Measurements from ENCODE around the gene ZBTB7C. TPM values are rescaled to one million over a fixed set of nuclear protein-coding genes. Genes with fewer than 3 reads are reported as not detected.

Gene ZBTB7C
- polyA plus RNA-seq, 1 donor (not counting 4 experiments of a cell fraction or from before 2014, with no cell fraction given), result 0.58 TPM

DNA sequence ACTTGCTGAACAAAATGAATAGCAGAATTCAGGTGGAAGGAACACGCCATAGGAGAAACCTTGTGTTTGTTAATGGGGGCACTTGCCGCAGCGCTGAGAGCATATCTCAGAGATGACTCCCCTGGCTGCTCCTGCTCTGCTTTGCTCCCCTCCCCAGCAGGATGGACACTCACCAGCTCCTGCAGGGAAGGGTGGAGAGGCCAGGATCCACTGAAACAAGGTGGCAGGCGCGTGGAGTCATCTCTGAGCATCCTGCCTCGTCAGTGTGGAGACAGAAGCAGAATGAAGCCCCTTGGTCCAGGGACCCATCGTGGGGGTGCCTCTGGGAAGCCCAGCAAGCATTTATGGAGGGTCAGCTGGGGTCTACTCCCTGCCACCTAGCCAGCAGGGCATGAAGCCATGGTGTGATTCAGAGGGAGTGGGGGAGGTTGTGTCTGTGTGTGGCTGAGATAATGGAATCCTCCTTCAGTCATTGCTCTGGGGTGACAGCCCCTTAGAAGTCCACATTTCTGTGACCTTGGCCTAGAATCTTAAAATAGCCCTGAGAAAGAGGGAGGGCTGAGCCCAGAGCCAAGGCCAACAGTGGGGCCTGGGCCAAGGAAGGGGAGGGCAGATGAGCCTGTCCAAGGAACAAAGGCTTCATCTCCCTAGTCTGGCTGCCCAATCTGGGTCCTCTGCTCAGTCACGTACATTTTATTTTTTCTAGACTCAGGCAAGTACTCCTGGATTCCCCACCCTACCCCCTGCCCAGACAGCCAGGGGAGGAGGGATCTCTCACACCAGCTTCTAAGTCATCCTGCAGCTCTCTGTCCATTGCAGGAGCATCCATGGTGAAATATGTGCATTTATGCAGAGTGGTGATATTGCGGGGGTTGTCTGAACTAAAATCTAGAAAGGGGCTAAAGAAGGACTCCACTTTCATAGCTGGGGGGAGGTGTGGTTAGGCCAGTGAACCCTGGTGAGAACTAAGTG is 215.4 kb downstream of the ZBTB7C start:
- Histone ChIP-seq H3K4me2 (ENCODE audit: control insufficient read depth, extremely low read depth, insufficient read depth, low read depth, low read length) (no peak overlapping the region), H3K9me3 (ENCODE audit: control insufficient read depth, low read depth, low read length) (no peaks in the 10 kb centered on the region), H3K79me2 (ENCODE audit: control insufficient read depth, insufficient read depth, low read length) (no peaks in the 10 kb centered on the region), H3K9ac (ENCODE audit: control insufficient read depth, extremely low read depth, insufficient read depth, low read length) (no peak overlapping the region), H3K9me1 (ENCODE audit: control insufficient read depth, extremely low read depth, insufficient read depth, low read length) (no peaks in the 10 kb centered on the region), H3K4me3 (ENCODE audit: control insufficient read depth in 2 of 3, extremely low read depth in 1 of 3, insufficient read depth in 2 of 3, low read depth in 1 of 3, low read length in 3 of 3) (no peak overlapping the region), H4K20me1 (ENCODE audit: control insufficient read depth, extremely low read depth, insufficient read depth, low read length) (no peaks in the 10 kb centered on the region), H3K27me3 (ENCODE audit: control insufficient read depth, extremely low read depth, insufficient read depth, low read length) (peaks cover 8% of the 10 kb centered on the region), H3K4me1 (ENCODE audit: control insufficient read depth, extremely low read depth, insufficient read depth, low read length) (peaks cover 10% of the 10 kb centered on the region), H3K27ac (ENCODE audit: control insufficient read depth, insufficient read depth, low read length) (no peak overlapping the region), H3K36me3 (ENCODE audit: control insufficient read depth in 2 of 2, extremely low read depth in 1 of 2, insufficient read depth in 2 of 2, low read length in 2 of 2) (no peaks in the 10 kb centered on the region), H2AFZ (ENCODE audit: control insufficient read depth, low read length) (no peak overlapping the region)
- DNase-seq (ENCODE audit: low read depth, low spot score), result no peak
- TF ChIP-seq, protein P1, sequence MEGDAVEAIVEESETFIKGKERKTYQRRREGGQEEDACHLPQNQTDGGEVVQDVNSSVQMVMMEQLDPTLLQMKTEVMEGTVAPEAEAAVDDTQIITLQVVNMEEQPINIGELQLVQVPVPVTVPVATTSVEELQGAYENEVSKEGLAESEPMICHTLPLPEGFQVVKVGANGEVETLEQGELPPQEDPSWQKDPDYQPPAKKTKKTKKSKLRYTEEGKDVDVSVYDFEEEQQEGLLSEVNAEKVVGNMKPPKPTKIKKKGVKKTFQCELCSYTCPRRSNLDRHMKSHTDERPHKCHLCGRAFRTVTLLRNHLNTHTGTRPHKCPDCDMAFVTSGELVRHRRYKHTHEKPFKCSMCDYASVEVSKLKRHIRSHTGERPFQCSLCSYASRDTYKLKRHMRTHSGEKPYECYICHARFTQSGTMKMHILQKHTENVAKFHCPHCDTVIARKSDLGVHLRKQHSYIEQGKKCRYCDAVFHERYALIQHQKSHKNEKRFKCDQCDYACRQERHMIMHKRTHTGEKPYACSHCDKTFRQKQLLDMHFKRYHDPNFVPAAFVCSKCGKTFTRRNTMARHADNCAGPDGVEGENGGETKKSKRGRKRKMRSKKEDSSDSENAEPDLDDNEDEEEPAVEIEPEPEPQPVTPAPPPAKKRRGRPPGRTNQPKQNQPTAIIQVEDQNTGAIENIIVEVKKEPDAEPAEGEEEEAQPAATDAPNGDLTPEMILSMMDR (optimal IDR thresholded peaks at IDR 0.05 in 1 of 3, IDR thresholded peaks at IDR 0.05 in 1 of 3, conservative IDR thresholded peaks at IDR 0.05 in 1 of 3; ENCODE audit: extremely low read depth in 1 of 3, insufficient read depth in 2 of 3, low read length in 3 of 3), result no peak
- no peak for TF ChIP-seq EZH2 (IDR thresholded peaks at IDR 0.05; ENCODE audit: low read length)
- FAIRE-seq, result no peak
- dilution Hi-C loops (cut with MboI; ENCODE audit: extremely low pct_ligation_motif_present, low sequenced_read_pairs), result no loop called here

DNA sequence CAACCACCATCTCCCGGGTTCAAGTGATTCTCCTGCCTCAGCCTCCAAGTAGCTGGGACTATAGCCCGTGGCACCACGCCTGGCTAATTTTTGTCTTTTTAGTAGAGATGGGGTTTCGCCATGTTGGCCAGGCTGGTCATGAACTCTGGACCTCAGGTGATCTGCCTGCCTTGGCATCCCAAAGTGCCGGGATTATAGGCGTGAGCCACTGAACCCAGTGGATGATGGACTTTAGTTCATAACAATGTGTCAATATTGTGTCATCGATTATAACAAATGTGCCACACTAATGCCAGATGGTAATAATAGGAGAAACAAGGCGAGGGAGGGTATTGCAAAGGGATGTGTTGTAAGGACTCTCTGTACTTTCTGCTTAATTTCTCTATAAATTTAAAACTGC is 216.6 kb downstream of the ZBTB7C start:
- no peak for TF ChIP-seq EZH2 (IDR thresholded peaks at IDR 0.05; ENCODE audit: low read length)
- TF ChIP-seq, protein P1 (optimal IDR thresholded peaks at IDR 0.05 in 1 of 3, IDR thresholded peaks at IDR 0.05 in 1 of 3, conservative IDR thresholded peaks at IDR 0.05 in 1 of 3; ENCODE audit: extremely low read depth in 1 of 3, insufficient read depth in 2 of 3, low read length in 3 of 3), result no peak
- Histone ChIP-seq H3K4me1 (ENCODE audit: control insufficient read depth, extremely low read depth, insufficient read depth, low read length) (peaks cover 2% of the 10 kb centered on the region), H4K20me1 (ENCODE audit: control insufficient read depth, extremely low read depth, insufficient read depth, low read length) (no peaks in the 10 kb centered on the region), H3K4me2 (ENCODE audit: control insufficient read depth, extremely low read depth, insufficient read depth, low read depth, low read length) (no peak overlapping the region), H2AFZ (ENCODE audit: control insufficient read depth, low read length) (no peak overlapping the region), H3K27ac (ENCODE audit: control insufficient read depth, insufficient read depth, low read length) (no peak overlapping the region), H3K9ac (ENCODE audit: control insufficient read depth, extremely low read depth, insufficient read depth, low read length) (no peak overlapping the region), H3K27me3 (ENCODE audit: control insufficient read depth, extremely low read depth, insufficient read depth, low read length) (peaks cover 10% of the 10 kb centered on the region), H3K9me1 (ENCODE audit: control insufficient read depth, extremely low read depth, insufficient read depth, low read length) (no peaks in the 10 kb centered on the region), H3K36me3 (ENCODE audit: control insufficient read depth in 2 of 2, extremely low read depth in 1 of 2, insufficient read depth in 2 of 2, low read length in 2 of 2) (no peaks in the 10 kb centered on the region), H3K4me3 (ENCODE audit: control insufficient read depth in 2 of 3, extremely low read depth in 1 of 3, insufficient read depth in 2 of 3, low read depth in 1 of 3, low read length in 3 of 3) (no peak overlapping the region), H3K79me2 (ENCODE audit: control insufficient read depth, insufficient read depth, low read length) (no peaks in the 10 kb centered on the region), H3K9me3 (ENCODE audit: control insufficient read depth, low read depth, low read length) (no peaks in the 10 kb centered on the region)
- dilution Hi-C loops (cut with MboI; ENCODE audit: extremely low pct_ligation_motif_present, low sequenced_read_pairs), result no loop called here
- FAIRE-seq (no peak), DNase-seq (ENCODE audit: low read depth, low spot score) (no peak)
